Activated CD8-positive, alpha-beta memory T cell treated with anti-CD3 and anti-CD28 coated beads, Interleukin-2, amount 10 ng/mL, durations not matched to agents 7 days and 5 days (primary cell): ENCODE measurements around the gene ZPLD1. TPM values are rescaled to one million over a fixed set of nuclear protein-coding genes. Genes with fewer than 3 reads are reported as not detected.

Experiments
- ATAC-seq: fragments of 150-1000 bp; cut with Tn5 transposase; one replicate; pipeline ENCODE4 v1.10.0; 2021; ENCODE audit warnings: moderate library complexity
- CTCF ChIA-PET: fragments of 350-600 bp; sonication (Branson Sonifier 250); formaldehyde crosslinking; loops from one replicate; lab custom pipeline; 2021; ENCODE audit warnings: antibody characterized with exemption; lab: Charles Lee
- DNase-seq: peaks from one replicate; pipeline ENCODE4 v3.0.0-alpha.2; 2020
- H3K27ac Mint-ChIP-seq: one replicate; pipeline ENCODE4 v1.8.0; 2021; ENCODE audit warnings: mild to moderate bottlenecking, mixed read lengths
- H3K27me3 Mint-ChIP-seq: one replicate; pipeline ENCODE4 v1.8.0; 2021; ENCODE audit warnings: mixed read lengths
- H3K36me3 Mint-ChIP-seq: one replicate; pipeline ENCODE4 v1.8.0; 2021; ENCODE audit warnings: mild to moderate bottlenecking, mixed read lengths
- H3K4me1 Mint-ChIP-seq: one replicate; pipeline ENCODE4 v1.8.0; 2021; ENCODE audit warnings: mixed read lengths
- H3K4me3 Mint-ChIP-seq: one replicate; pipeline ENCODE4 v1.8.0; 2021; ENCODE audit warnings: mild to moderate bottlenecking, moderate library complexity, mixed read lengths
- H3K9me3 Mint-ChIP-seq: one replicate; pipeline ENCODE4 v1.8.0; 2022; ENCODE audit warnings: low read depth, mixed read lengths
- total RNA-seq, 2 experiments: library from RNA; stranded (reverse); gene quantifications; one replicate each; pipeline ENCODE4 v1.2.3, GENCODE V29; 2021

Gene ZPLD1
- total RNA-seq: not detected

- no peak within 1 kb of the TSS for H3K27ac Mint-ChIP-seq
Measured at GRCh38 chr3:102434715-102435114, at the start of gene ZPLD1. Gene ZPLD1, plus strand, starts transcription at chr3:102435015. Its CDS starts 3,473 bp downstream, at chr3:102438488.

GRCh38 chr3:102390171-102390864 is 44.5 kb upstream of the ZPLD1 start:
- ATAC-seq: no peak
- Mint-ChIP-seq H3K4me1 (no peaks in the 10 kb centered on the region), H3K27me3 (peaks cover 8% of the 10 kb centered on the region), H3K4me3 (no peak overlapping the region), H3K27ac (no peak overlapping the region), H3K36me3 (no peaks in the 10 kb centered on the region), H3K9me3 (no peaks in the 10 kb centered on the region)
- DNase-seq: no peak
- CTCF ChIA-PET: no interaction called here

More at GRCh38 chr3:102434715-102435114, at the start of gene ZPLD1:
- Mint-ChIP-seq H3K9me3 (no peaks in the 10 kb centered on the region), H3K4me1 (no peaks in the 10 kb centered on the region), H3K36me3 (no peaks in the 10 kb centered on the region), H3K27me3 (peaks cover 11% of the 10 kb centered on the region), H3K4me3 (no peak within 1 kb of the TSS)
- CTCF ChIA-PET: no interaction called here
- ATAC-seq: no peak
- DNase-seq: no peak

- H3K4me1 Mint-ChIP-seq: no peaks in the 10 kb centered on the region
- H3K4me3 Mint-ChIP-seq: no peak overlapping the region
- DNase-seq (no peak), ATAC-seq (no peak)
- H3K27me3 Mint-ChIP-seq: peaks cover 8% of the 10 kb centered on the region
- H3K9me3 Mint-ChIP-seq: no peaks in the 10 kb centered on the region
- H3K36me3 Mint-ChIP-seq: no peaks in the 10 kb centered on the region
- CTCF ChIA-PET: no interaction called here
- no peak overlapping the region for H3K27ac Mint-ChIP-seq
Measured at GRCh38 chr3:102390916-102391315, 43.9 kb upstream of the ZPLD1 start.

DNA sequence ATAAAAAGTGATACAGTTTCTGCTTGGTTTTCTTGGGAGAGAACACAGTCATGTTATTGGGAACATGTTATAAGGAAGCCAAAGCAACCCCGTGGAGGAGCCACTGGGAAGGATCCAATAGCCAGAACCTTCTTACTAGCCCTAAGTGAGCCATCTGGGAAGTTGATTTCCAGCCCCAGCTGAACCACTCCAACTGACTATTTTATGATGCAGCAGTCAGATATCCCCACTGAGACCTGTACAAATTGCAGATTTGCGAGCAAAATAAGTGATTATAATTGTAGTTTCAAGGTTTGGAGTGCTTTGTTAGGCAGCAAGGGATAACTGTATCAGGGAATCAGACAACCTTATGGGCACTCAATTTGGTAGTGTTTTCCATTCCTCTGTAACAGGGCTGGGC is 43.3 kb upstream of the ZPLD1 start:
- H3K4me3 Mint-ChIP-seq: no peak overlapping the region
- DNase-seq (no peak), ATAC-seq (no peak)
- no peaks in the 10 kb centered on the region for H3K36me3 Mint-ChIP-seq
- CTCF ChIA-PET: no interaction called here
- H3K9me3 Mint-ChIP-seq: no peaks in the 10 kb centered on the region
- no peak overlapping the region for H3K27ac Mint-ChIP-seq
- H3K27me3 Mint-ChIP-seq: peaks cover 8% of the 10 kb centered on the region
- H3K4me1 Mint-ChIP-seq: no peaks in the 10 kb centered on the region

- Mint-ChIP-seq H3K4me1 (no peaks in the 10 kb centered on the region), H3K9me3 (no peaks in the 10 kb centered on the region), H3K27me3 (peaks cover 14% of the 10 kb centered on the region), H3K4me3 (no peak overlapping the region), H3K27ac (no peak overlapping the region), H3K36me3 (no peaks in the 10 kb centered on the region)
- DNase-seq (no peak), ATAC-seq (no peak)
- CTCF ChIA-PET: no interaction called here
Measured at GRCh38 chr3:102394517-102394916, 40.3 kb upstream of the ZPLD1 start.

DNA sequence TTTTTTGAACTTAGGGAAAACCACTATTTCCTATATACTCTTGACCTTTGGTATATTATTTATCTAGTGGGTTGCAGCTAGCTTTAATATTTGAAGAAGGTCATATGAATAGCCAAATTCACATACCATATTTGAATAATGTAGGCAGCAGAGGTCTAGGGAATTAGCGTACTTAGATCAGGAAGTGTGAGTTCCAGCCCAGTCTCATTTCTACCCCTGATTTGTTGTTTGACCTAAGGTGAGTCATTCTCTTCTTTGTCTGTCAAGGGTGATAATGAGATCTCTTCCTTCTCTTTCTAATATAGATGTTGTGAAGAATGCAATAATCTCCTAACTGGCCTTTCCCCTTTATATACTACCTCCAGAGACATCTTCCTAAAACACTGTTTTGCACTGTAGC is 36.6 kb upstream of the ZPLD1 start:
- DNase-seq: no peak
- Mint-ChIP-seq H3K4me1 (no peaks in the 10 kb centered on the region), H3K27ac (no peak overlapping the region), H3K4me3 (no peak overlapping the region), H3K9me3 (no peaks in the 10 kb centered on the region), H3K36me3 (no peaks in the 10 kb centered on the region), H3K27me3 (peaks cover 20% of the 10 kb centered on the region)
- CTCF ChIA-PET: no interaction called here
- ATAC-seq: no peak

- no peaks in the 10 kb centered on the region for H3K4me1 Mint-ChIP-seq
- H3K36me3 Mint-ChIP-seq: no peaks in the 10 kb centered on the region
- CTCF ChIA-PET: no interaction called here
- H3K27me3 Mint-ChIP-seq: peaks cover 20% of the 10 kb centered on the region
- DNase-seq: no peak
- H3K27ac Mint-ChIP-seq: no peak overlapping the region
- no peak overlapping the region for H3K4me3 Mint-ChIP-seq
- no peaks in the 10 kb centered on the region for H3K9me3 Mint-ChIP-seq
- no peak for ATAC-seq
Measured at GRCh38 chr3:102398666-102399065, 36.1 kb upstream of the ZPLD1 start.

- Mint-ChIP-seq H3K36me3 (no peaks in the 10 kb centered on the region), H3K27ac (no peak overlapping the region), H3K4me3 (no peak overlapping the region), H3K27me3 (peaks cover 12% of the 10 kb centered on the region), H3K4me1 (no peaks in the 10 kb centered on the region), H3K9me3 (no peaks in the 10 kb centered on the region)
- no peak for ATAC-seq
- DNase-seq: no peak
- CTCF ChIA-PET: no interaction called here
Measured at GRCh38 chr3:102400142-102400541, 34.7 kb upstream of the ZPLD1 start.

DNA sequence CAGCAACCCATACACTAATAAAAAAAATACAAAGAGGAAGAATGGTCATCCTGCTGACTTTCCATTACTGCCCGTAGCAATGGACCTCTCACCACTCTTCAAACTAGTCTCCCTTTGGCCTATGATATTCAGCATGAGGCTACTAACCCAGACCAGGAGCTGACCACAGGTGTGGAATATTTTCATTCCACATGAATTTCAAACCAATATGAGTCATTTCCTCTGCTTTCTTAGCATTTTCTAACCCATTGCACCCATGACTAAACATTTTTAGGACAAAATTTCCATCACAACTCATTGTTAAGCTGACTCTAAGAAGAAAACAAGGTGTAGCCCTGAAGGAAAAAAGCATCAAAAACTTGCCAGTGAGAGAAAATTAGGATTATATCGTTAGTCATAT is 34.0 kb upstream of the ZPLD1 start:
- H3K4me1 Mint-ChIP-seq: no peaks in the 10 kb centered on the region
- no peak overlapping the region for H3K27ac Mint-ChIP-seq
- DNase-seq: no peak
- H3K4me3 Mint-ChIP-seq: no peak overlapping the region
- CTCF ChIA-PET: no interaction called here
- ATAC-seq: no peak
- H3K36me3 Mint-ChIP-seq: no peaks in the 10 kb centered on the region
- H3K9me3 Mint-ChIP-seq: no peaks in the 10 kb centered on the region
- H3K27me3 Mint-ChIP-seq: peaks cover 12% of the 10 kb centered on the region

DNA sequence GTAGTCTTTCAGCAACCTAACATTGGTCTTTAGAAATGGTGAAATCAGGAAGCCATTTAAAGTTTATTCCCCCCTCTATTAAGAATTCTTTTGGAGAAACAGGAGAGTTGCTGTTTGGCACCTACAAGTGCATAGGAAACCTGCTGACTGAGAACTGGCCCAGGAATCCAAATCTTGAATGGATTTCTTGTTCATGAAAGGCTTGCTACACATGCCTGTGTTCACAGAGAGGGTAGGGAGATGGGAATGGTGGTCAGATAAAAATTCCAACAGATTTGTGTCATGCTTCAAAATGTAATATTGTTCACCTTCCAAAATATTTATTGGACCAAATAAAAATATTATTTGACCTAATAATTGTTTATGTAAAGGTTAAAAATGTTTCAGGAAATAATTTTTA is 24.2 kb upstream of the ZPLD1 start:
- Mint-ChIP-seq H3K4me1 (peaks cover 6% of the 10 kb centered on the region), H3K4me3 (no peak overlapping the region), H3K27me3 (peaks cover 2% of the 10 kb centered on the region), H3K9me3 (no peaks in the 10 kb centered on the region), H3K36me3 (no peaks in the 10 kb centered on the region), H3K27ac (no peak overlapping the region)
- CTCF ChIA-PET: interaction anchor here (1.1 kb wide), 1 partner anchor 181 kb away, joined by 4 read pairs; no protein-coding TSS in a partner anchor
- ATAC-seq: no peak
- DNase-seq: no peak

- CTCF ChIA-PET: interaction anchor here (0.6 kb wide), 1 partner anchor 186 kb away, joined by 3 read pairs; no protein-coding TSS in a partner anchor
- no peaks in the 10 kb centered on the region for H3K36me3 Mint-ChIP-seq
- peak; percentile 70 for ATAC-seq
- H3K27me3 Mint-ChIP-seq: no peaks in the 10 kb centered on the region
- peak overlapping the region; percentile 40 for H3K4me3 Mint-ChIP-seq
- H3K9me3 Mint-ChIP-seq: no peaks in the 10 kb centered on the region
- no peak overlapping the region for H3K27ac Mint-ChIP-seq
- peaks cover 8% of the 10 kb centered on the region for H3K4me1 Mint-ChIP-seq
- DNase-seq: no peak
Measured at GRCh38 chr3:102415553-102415952, 19.3 kb upstream of the ZPLD1 start.

DNA sequence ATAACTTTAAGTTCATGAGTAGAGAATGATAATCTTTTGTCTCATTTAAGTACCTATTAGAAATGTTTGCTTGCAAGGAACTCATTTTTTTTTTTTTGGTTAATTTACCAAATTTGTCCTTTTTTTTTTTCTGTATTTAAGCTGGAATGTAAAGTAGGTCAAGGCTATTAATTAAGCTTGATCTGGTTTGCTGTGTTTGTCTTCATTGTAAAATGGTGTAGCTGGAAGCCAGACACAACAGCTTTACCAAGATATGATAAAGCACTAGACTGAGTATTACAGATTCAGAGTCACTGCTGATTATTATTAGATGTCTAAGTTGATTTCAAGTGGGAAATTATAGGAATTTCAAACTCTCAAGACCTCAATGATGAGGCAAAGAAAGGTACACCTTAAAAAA is 15.0 kb upstream of the ZPLD1 start:
- Mint-ChIP-seq H3K36me3 (no peaks in the 10 kb centered on the region), H3K9me3 (no peaks in the 10 kb centered on the region), H3K27me3 (peaks cover 6% of the 10 kb centered on the region), H3K4me1 (peaks cover 7% of the 10 kb centered on the region), H3K4me3 (no peak overlapping the region), H3K27ac (no peak overlapping the region)
- DNase-seq: no peak
- CTCF ChIA-PET: no interaction called here
- ATAC-seq: no peak

DNA sequence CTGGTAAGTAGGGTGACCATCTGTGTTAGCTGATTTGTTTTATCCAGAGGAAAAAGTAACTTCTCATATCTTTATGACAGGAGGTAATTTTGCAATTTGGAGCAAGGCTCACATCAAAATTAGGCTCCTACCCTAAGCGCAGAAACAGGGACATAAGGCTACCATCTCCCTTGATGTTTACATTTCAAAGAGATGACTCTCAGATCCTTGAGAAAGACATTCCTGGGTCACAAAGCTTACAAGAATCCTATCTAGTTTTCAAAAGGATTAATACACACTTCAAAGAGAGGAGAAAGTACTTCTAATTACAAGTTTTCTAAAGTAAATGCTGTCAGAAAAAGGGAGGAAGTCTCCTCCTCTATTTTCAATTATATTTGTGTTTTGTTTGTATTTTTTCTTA is 7.0 kb downstream of the ZPLD1 start:
- no peaks in the 10 kb centered on the region for H3K9me3 Mint-ChIP-seq
- H3K36me3 Mint-ChIP-seq: no peaks in the 10 kb centered on the region
- DNase-seq (no peak), ATAC-seq (no peak)
- CTCF ChIA-PET: no interaction called here
- H3K4me3 Mint-ChIP-seq: no peak overlapping the region
- no peaks in the 10 kb centered on the region for H3K4me1 Mint-ChIP-seq
- no peak overlapping the region for H3K27ac Mint-ChIP-seq
- H3K27me3 Mint-ChIP-seq: peaks cover 10% of the 10 kb centered on the region

DNA sequence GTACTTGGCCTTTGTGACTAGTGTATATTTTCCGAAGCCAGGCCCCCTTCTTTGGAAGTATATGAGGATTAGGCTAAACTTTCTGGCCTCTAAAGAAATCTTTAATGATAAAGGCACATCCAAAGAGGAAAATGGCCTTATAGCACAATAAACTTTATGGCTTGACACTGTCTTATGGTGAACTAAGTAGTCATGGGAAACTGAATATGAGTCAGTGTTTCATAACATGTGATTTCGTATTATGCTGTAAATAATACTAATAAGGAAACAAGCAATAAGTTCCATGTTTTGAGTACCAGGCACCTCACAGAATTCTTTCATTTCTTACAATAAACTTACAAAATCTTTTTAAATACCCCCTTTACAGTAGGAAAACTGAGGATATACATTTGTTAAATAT is 8.2 kb downstream of the ZPLD1 start:
- CTCF ChIA-PET: no interaction called here
- ATAC-seq: no peak

More for the DNA sequence above, 8.2 kb downstream of the ZPLD1 start:
- no peak overlapping the region for H3K27ac Mint-ChIP-seq
- peaks cover 7% of the 10 kb centered on the region for H3K27me3 Mint-ChIP-seq
- H3K4me1 Mint-ChIP-seq: no peaks in the 10 kb centered on the region
- no peaks in the 10 kb centered on the region for H3K9me3 Mint-ChIP-seq
- H3K4me3 Mint-ChIP-seq: no peak overlapping the region
- DNase-seq: no peak
- no peaks in the 10 kb centered on the region for H3K36me3 Mint-ChIP-seq
